ENCODE data around the gene IFFO2. TPM values are rescaled to one million over a fixed set of nuclear protein-coding genes. Genes with fewer than 3 reads are reported as not detected.

Gene IFFO2
- total RNA-seq, 1 experiment from 2014 or later: 11.7 TPM

DNA sequence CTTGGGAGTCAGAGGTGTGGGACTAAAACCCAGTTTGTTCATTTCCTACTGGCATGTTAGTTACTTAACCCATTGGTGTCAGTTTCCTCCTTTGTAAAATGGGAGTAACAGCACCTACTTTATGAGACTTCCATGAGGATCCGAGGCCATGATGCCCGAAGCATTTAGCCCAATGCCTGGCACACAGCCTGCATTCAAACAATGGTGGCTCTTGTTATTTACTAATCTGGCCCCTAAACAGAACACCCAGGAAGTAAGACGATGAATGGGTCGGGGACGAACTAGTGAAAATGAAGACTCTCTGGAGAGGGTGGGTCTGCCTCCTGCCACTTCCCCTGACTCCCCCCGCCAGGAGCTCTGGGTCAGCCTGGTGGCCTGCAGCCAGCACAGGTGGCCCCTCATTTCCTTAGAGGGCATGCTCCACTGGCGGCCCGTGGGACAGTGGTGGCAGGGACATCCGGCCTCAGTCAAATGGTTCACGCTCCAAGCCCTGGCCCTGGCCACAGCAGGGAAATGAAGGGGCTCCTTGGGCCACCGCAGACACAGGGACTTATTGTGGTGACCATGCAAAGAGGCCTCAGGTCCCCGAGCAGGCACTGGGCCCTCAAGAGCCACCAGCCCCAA is 87.6 kb downstream of the IFFO2 start:
- no peak overlapping the region for H3K27ac ChIP-seq
- no peak for TF ChIP-seq EZH2 (IDR thresholded peaks at IDR 0.05; ENCODE audit: low read depth)
- TF ChIP-seq, protein P1, sequence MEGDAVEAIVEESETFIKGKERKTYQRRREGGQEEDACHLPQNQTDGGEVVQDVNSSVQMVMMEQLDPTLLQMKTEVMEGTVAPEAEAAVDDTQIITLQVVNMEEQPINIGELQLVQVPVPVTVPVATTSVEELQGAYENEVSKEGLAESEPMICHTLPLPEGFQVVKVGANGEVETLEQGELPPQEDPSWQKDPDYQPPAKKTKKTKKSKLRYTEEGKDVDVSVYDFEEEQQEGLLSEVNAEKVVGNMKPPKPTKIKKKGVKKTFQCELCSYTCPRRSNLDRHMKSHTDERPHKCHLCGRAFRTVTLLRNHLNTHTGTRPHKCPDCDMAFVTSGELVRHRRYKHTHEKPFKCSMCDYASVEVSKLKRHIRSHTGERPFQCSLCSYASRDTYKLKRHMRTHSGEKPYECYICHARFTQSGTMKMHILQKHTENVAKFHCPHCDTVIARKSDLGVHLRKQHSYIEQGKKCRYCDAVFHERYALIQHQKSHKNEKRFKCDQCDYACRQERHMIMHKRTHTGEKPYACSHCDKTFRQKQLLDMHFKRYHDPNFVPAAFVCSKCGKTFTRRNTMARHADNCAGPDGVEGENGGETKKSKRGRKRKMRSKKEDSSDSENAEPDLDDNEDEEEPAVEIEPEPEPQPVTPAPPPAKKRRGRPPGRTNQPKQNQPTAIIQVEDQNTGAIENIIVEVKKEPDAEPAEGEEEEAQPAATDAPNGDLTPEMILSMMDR (conservative IDR thresholded peaks at IDR 0.05): no peak
- no peaks in the 10 kb centered on the region for H3F3A ChIP-seq (ENCODE audit: insufficient read depth, low read depth)
- no peak overlapping the region for H3K4me2 ChIP-seq
- no peaks in the 10 kb centered on the region for H3K79me2 ChIP-seq (ENCODE audit: low read depth)
- H3K4me1 ChIP-seq (replicated peaks; ENCODE audit: insufficient read depth): no peaks in the 10 kb centered on the region
- CTCF ChIA-PET: no interaction called here
- no peak overlapping the region for H2AFZ ChIP-seq
- H3K27me3 ChIP-seq (ENCODE audit: insufficient read depth, low read depth): peaks cover 26% of the 10 kb centered on the region
- no peak for DNase-seq
- no peaks in the 10 kb centered on the region for H4K20me1 ChIP-seq (ENCODE audit: insufficient read depth)
- POLR2A ChIA-PET (ENCODE audit: unreplicated experiment): no interaction called here
- H3K9me2 ChIP-seq (ENCODE audit: insufficient read depth): no peaks in the 10 kb centered on the region
- no TSS peak for BruUV-seq (replicated peaks)
- no peaks in the 10 kb centered on the region for H3K9me3 ChIP-seq (ENCODE audit: insufficient read depth, low read depth)
- no peak overlapping the region for H3K4me3 ChIP-seq
- H3K36me3 ChIP-seq (ENCODE audit: low read depth): no peaks in the 10 kb centered on the region
- intact Hi-C loops (cut with micrococcal nuclease; ENCODE audit: unreplicated experiment): no loop called here

DNA sequence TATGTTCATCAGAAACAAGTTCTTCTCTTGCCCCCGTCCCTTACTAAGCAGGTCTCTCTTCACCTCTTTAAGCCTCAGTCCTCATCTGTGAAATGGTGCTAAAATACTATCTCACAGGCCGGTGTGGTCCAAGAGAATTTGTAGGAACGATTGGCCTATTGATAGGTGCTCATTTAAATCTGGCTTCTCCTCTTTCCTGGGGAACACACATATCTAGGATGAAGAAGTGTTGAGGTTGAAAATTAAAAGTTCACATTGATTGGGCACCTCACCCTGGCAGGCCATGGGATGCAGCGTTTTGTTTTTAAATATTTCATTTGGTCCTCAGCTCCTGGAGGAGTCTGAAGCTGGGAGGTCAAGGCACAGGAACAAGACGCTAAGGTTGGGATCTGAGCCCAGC is 88.1 kb downstream of the IFFO2 start:
- Histone ChIP-seq H3K4me1 (replicated peaks; ENCODE audit: insufficient read depth) (no peaks in the 10 kb centered on the region), H3K27ac (no peak overlapping the region), H3K4me2 (no peak overlapping the region), H3K36me3 (ENCODE audit: low read depth) (no peaks in the 10 kb centered on the region), H2AFZ (no peak overlapping the region), H3F3A (ENCODE audit: insufficient read depth, low read depth) (no peaks in the 10 kb centered on the region), H3K9me2 (ENCODE audit: insufficient read depth) (no peaks in the 10 kb centered on the region), H4K20me1 (ENCODE audit: insufficient read depth) (no peaks in the 10 kb centered on the region), H3K27me3 (ENCODE audit: insufficient read depth, low read depth) (peaks cover 26% of the 10 kb centered on the region), H3K9me3 (ENCODE audit: insufficient read depth, low read depth) (no peaks in the 10 kb centered on the region), H3K4me3 (no peak overlapping the region), H3K79me2 (ENCODE audit: low read depth) (no peaks in the 10 kb centered on the region)
- CTCF ChIA-PET: no interaction called here
- no peak for DNase-seq
- POLR2A ChIA-PET (ENCODE audit: unreplicated experiment): no interaction called here
- intact Hi-C loops (cut with micrococcal nuclease; ENCODE audit: unreplicated experiment): no loop called here
- TF ChIP-seq, protein P1 (conservative IDR thresholded peaks at IDR 0.05): no peak
- no peak for TF ChIP-seq EZH2 (IDR thresholded peaks at IDR 0.05; ENCODE audit: low read depth)
- no TSS peak for BruUV-seq (replicated peaks)

DNA sequence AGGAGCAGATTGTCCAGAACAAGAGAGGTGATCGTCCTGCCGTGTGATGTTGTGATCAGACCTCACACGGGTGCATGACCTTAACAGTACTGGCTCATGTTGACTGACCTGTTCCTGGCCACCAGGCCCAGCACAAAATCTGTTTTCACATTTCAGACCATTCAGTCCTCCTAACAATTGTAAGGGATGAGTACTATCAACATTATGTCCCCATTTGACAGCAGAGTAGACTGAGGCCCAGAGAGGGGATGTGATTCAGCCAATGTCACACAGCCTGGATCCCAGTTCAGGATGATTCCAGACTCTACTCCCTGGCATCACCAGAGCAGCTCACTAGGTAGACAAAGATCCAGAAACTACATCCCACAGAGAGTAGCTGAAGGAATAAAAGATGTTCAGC is 89.6 kb downstream of the IFFO2 start:
- Histone ChIP-seq H3K9me3 (ENCODE audit: insufficient read depth, low read depth) (no peaks in the 10 kb centered on the region), H3K4me1 (replicated peaks; ENCODE audit: insufficient read depth) (no peaks in the 10 kb centered on the region), H3F3A (ENCODE audit: insufficient read depth, low read depth) (no peaks in the 10 kb centered on the region), H3K4me3 (no peak overlapping the region), H3K9me2 (ENCODE audit: insufficient read depth) (no peaks in the 10 kb centered on the region), H4K20me1 (ENCODE audit: insufficient read depth) (no peaks in the 10 kb centered on the region), H3K27me3 (ENCODE audit: insufficient read depth, low read depth) (peaks cover 32% of the 10 kb centered on the region), H3K27ac (no peak overlapping the region), H3K4me2 (no peak overlapping the region), H3K36me3 (ENCODE audit: low read depth) (no peaks in the 10 kb centered on the region), H2AFZ (no peak overlapping the region), H3K79me2 (ENCODE audit: low read depth) (no peaks in the 10 kb centered on the region)
- ChIA-PET CTCF (no interaction called here), POLR2A (ENCODE audit: unreplicated experiment) (no interaction called here)
- intact Hi-C loops (cut with micrococcal nuclease; ENCODE audit: unreplicated experiment): no loop called here
- no peak for DNase-seq
- no TSS peak for BruUV-seq (replicated peaks)
- TF ChIP-seq, protein P1 (conservative IDR thresholded peaks at IDR 0.05): no peak
- TF ChIP-seq EZH2 (IDR thresholded peaks at IDR 0.05; ENCODE audit: low read depth): no peak

Data from PC-9 (cell line).